ENCODE results near the gene CENPU.

The CENPU gene

GRCh38 chr4:184763150-184763780, 29.4 kb upstream of the CENPU start:
- peaks cover 26 to 64% (median 35%) of the 10 kb centered on the region in 4 experiments for H3K36me3 ChIP-seq (ENCODE audit: control insufficient read depth in 4 of 4, insufficient read depth in 4 of 4, low read length in 3 of 4)
- no peak overlapping the region for H3K4me3 ChIP-seq (ENCODE audit: control insufficient read depth in 1 of 7, extremely low read depth in 1 of 7, insufficient read depth in 4 of 7, low read depth in 2 of 7, low read length in 6 of 7)
- no peaks in the 10 kb centered on the region for H3K9me3 ChIP-seq (ENCODE audit: control extremely low read depth in 1 of 5, control insufficient read depth in 4 of 5, insufficient read depth in 2 of 5, low read depth in 1 of 5, low read length in 4 of 5)
- H3K4me1 ChIP-seq (ENCODE audit: control extremely low read depth in 1 of 4, control insufficient read depth in 4 of 4, insufficient read depth in 4 of 4, low read length in 3 of 4): peaks cover 0 to 15% (median 9%) of the 10 kb centered on the region in 4 experiments
- no peak overlapping the region for H3K27ac ChIP-seq (ENCODE audit: insufficient read depth in 1 of 2, low read depth in 1 of 2, low read length in 2 of 2, poor library complexity in 1 of 2, severe bottlenecking in 2 of 2)
- CTCF ChIA-PET: interaction anchor here (1.0 to 2.6 kb wide), 7 partner anchors 11 to 219 kb away, joined by 3 to 9 read pairs (median 4); no protein-coding TSS in a partner anchor
- no peak for DNase-seq
- POLR2A ChIA-PET: no interaction called here
- 93% methylated on average over 13 of the region's 14 CpGs for WGBS (ENCODE audit: insufficient coverage)
- no peaks in the 10 kb centered on the region for H3K27me3 ChIP-seq (replicated peaks in 2 of 5; ENCODE audit: control insufficient read depth in 4 of 5, insufficient read depth in 5 of 5, low read length in 4 of 5)

GRCh38 chr4:184762100-184762499, 28.2 kb upstream of the CENPU start:
- peak overlapping the region; percentile 21 to 27 for H3K27ac ChIP-seq (ENCODE audit: insufficient read depth in 1 of 2, low read depth in 1 of 2, low read length in 2 of 2, poor library complexity in 1 of 2, severe bottlenecking in 2 of 2)
- CTCF ChIA-PET: interaction anchor here (1.0 to 2.6 kb wide), 5 partner anchors 12 to 220 kb away, joined by 3 to 9 read pairs (median 4); no protein-coding TSS in a partner anchor
- 57% methylated on average over 3 of the region's 5 CpGs for WGBS (ENCODE audit: insufficient coverage)
- peaks cover 0 to 15% (median 9%) of the 10 kb centered on the region in 4 experiments for H3K4me1 ChIP-seq (ENCODE audit: control extremely low read depth in 1 of 4, control insufficient read depth in 4 of 4, insufficient read depth in 4 of 4, low read length in 3 of 4)
- H3K9me3 ChIP-seq (ENCODE audit: control extremely low read depth in 1 of 5, control insufficient read depth in 4 of 5, insufficient read depth in 2 of 5, low read depth in 1 of 5, low read length in 4 of 5): no peaks in the 10 kb centered on the region
- H3K4me3 ChIP-seq (ENCODE audit: control insufficient read depth in 1 of 7, extremely low read depth in 1 of 7, insufficient read depth in 4 of 7, low read depth in 2 of 7, low read length in 6 of 7): peak overlapping the region in 2 of 7 experiments; percentile 30 to 38
- peaks cover 19 to 61% (median 31%) of the 10 kb centered on the region in 4 experiments for H3K36me3 ChIP-seq (ENCODE audit: control insufficient read depth in 4 of 4, insufficient read depth in 4 of 4, low read length in 3 of 4)
- DNase-seq: peak; percentile 82 to 95 (median 93)
- no peaks in the 10 kb centered on the region for H3K27me3 ChIP-seq (replicated peaks in 2 of 5; ENCODE audit: control insufficient read depth in 4 of 5, insufficient read depth in 5 of 5, low read length in 4 of 5)
- POLR2A ChIA-PET: no interaction called here

- Histone ChIP-seq H3K27me3 (replicated peaks in 2 of 5; ENCODE audit: control insufficient read depth in 4 of 5, insufficient read depth in 5 of 5, low read length in 4 of 5) (no peaks in the 10 kb centered on the region), H3K27ac (ENCODE audit: insufficient read depth in 1 of 2, low read depth in 1 of 2, low read length in 2 of 2, poor library complexity in 1 of 2, severe bottlenecking in 2 of 2) (no peak overlapping the region), H3K4me1 (ENCODE audit: control extremely low read depth in 1 of 4, control insufficient read depth in 4 of 4, insufficient read depth in 4 of 4, low read length in 3 of 4) (peaks cover 0 to 15% (median 13%) of the 10 kb centered on the region in 4 experiments), H3K4me3 (ENCODE audit: control insufficient read depth in 1 of 7, extremely low read depth in 1 of 7, insufficient read depth in 4 of 7, low read depth in 2 of 7, low read length in 6 of 7) (no peak overlapping the region), H3K36me3 (ENCODE audit: control insufficient read depth in 4 of 4, insufficient read depth in 4 of 4, low read length in 3 of 4) (peaks cover 22 to 59% (median 28%) of the 10 kb centered on the region in 4 experiments), H3K9me3 (ENCODE audit: control extremely low read depth in 1 of 5, control insufficient read depth in 4 of 5, insufficient read depth in 2 of 5, low read depth in 1 of 5, low read length in 4 of 5) (no peaks in the 10 kb centered on the region)
- ChIA-PET CTCF (interaction anchor here (0.8 kb wide), 1 partner anchor 50 kb away, joined by 3 read pairs; no protein-coding TSS in a partner anchor), POLR2A (no interaction called here)
- DNase-seq: no peak
- WGBS (ENCODE audit: insufficient coverage): 100% methylated on average over 5 of the region's 5 CpGs
Observed at GRCh38 chr4:184760681-184761080, 26.8 kb upstream of the CENPU start.

- CTCF ChIA-PET: interaction anchor here (1.4 kb wide), 2 partner anchors 11 to 16 kb away, joined by 3 read pairs; no protein-coding TSS in a partner anchor
- H3K4me3 ChIP-seq (ENCODE audit: control insufficient read depth in 1 of 7, extremely low read depth in 1 of 7, insufficient read depth in 4 of 7, low read depth in 2 of 7, low read length in 6 of 7): no peak overlapping the region
- H3K27me3 ChIP-seq (replicated peaks in 2 of 5; ENCODE audit: control insufficient read depth in 4 of 5, insufficient read depth in 5 of 5, low read length in 4 of 5): no peaks in the 10 kb centered on the region
- DNase-seq: no peak
- H3K36me3 ChIP-seq (ENCODE audit: control insufficient read depth in 4 of 4, insufficient read depth in 4 of 4, low read length in 3 of 4): peaks cover 15 to 51% (median 20%) of the 10 kb centered on the region in 4 experiments
- no peaks in the 10 kb centered on the region for H3K9me3 ChIP-seq (ENCODE audit: control extremely low read depth in 1 of 5, control insufficient read depth in 4 of 5, insufficient read depth in 2 of 5, low read depth in 1 of 5, low read length in 4 of 5)
- no CpG with 5 or more reads among the region's 2 CpGs for WGBS (ENCODE audit: insufficient coverage)
- peaks cover 0 to 13% (median 10%) of the 10 kb centered on the region in 4 experiments for H3K4me1 ChIP-seq (ENCODE audit: control extremely low read depth in 1 of 4, control insufficient read depth in 4 of 4, insufficient read depth in 4 of 4, low read length in 3 of 4)
- H3K27ac ChIP-seq (ENCODE audit: insufficient read depth in 1 of 2, low read depth in 1 of 2, low read length in 2 of 2, poor library complexity in 1 of 2, severe bottlenecking in 2 of 2): no peak overlapping the region
- POLR2A ChIA-PET: no interaction called here
Observed at GRCh38 chr4:184757810-184758209, 23.9 kb upstream of the CENPU start.

- WGBS (ENCODE audit: insufficient coverage): 92% methylated on average over 5 of the region's 6 CpGs
- DNase-seq: no peak
- H3K4me3 ChIP-seq (ENCODE audit: control insufficient read depth in 1 of 7, extremely low read depth in 1 of 7, insufficient read depth in 4 of 7, low read depth in 2 of 7, low read length in 6 of 7): no peak overlapping the region
- no peaks in the 10 kb centered on the region for H3K27me3 ChIP-seq (replicated peaks in 2 of 5; ENCODE audit: control insufficient read depth in 4 of 5, insufficient read depth in 5 of 5, low read length in 4 of 5)
- no peaks in the 10 kb centered on the region for H3K9me3 ChIP-seq (ENCODE audit: control extremely low read depth in 1 of 5, control insufficient read depth in 4 of 5, insufficient read depth in 2 of 5, low read depth in 1 of 5, low read length in 4 of 5)
- ChIA-PET POLR2A (no interaction called here), CTCF (interaction anchor here (0.9 to 1.4 kb wide), 2 partner anchors 14 to 197 kb away, joined by 3 read pairs; no protein-coding TSS in a partner anchor)
- no peak overlapping the region for H3K27ac ChIP-seq (ENCODE audit: insufficient read depth in 1 of 2, low read depth in 1 of 2, low read length in 2 of 2, poor library complexity in 1 of 2, severe bottlenecking in 2 of 2)
- peaks cover 16 to 51% (median 19%) of the 10 kb centered on the region in 4 experiments for H3K36me3 ChIP-seq (ENCODE audit: control insufficient read depth in 4 of 4, insufficient read depth in 4 of 4, low read length in 3 of 4)
- H3K4me1 ChIP-seq (ENCODE audit: control extremely low read depth in 1 of 4, control insufficient read depth in 4 of 4, insufficient read depth in 4 of 4, low read length in 3 of 4): peaks cover 5 to 11% (median 6%) of the 10 kb centered on the region in 4 experiments
Observed at GRCh38 chr4:184756399-184756798, 22.5 kb upstream of the CENPU start.

- POLR2A ChIA-PET: no interaction called here
Observed at GRCh38 chr4:184755278-184755677, 21.4 kb upstream of the CENPU start.

More at GRCh38 chr4:184755278-184755677, 21.4 kb upstream of the CENPU start:
- WGBS (ENCODE audit: insufficient coverage): 86% methylated on average over 4 of the region's 6 CpGs
- Histone ChIP-seq H3K4me3 (ENCODE audit: control insufficient read depth in 1 of 7, extremely low read depth in 1 of 7, insufficient read depth in 4 of 7, low read depth in 2 of 7, low read length in 6 of 7) (no peak overlapping the region), H3K27me3 (replicated peaks in 2 of 5; ENCODE audit: control insufficient read depth in 4 of 5, insufficient read depth in 5 of 5, low read length in 4 of 5) (no peaks in the 10 kb centered on the region), H3K27ac (ENCODE audit: insufficient read depth in 1 of 2, low read depth in 1 of 2, low read length in 2 of 2, poor library complexity in 1 of 2, severe bottlenecking in 2 of 2) (no peak overlapping the region), H3K4me1 (ENCODE audit: control extremely low read depth in 1 of 4, control insufficient read depth in 4 of 4, insufficient read depth in 4 of 4, low read length in 3 of 4) (peaks cover 7 to 15% (median 11%) of the 10 kb centered on the region in 4 experiments), H3K36me3 (ENCODE audit: control insufficient read depth in 4 of 4, insufficient read depth in 4 of 4, low read length in 3 of 4) (peaks cover 14 to 43% (median 15%) of the 10 kb centered on the region in 4 experiments), H3K9me3 (ENCODE audit: control extremely low read depth in 1 of 5, control insufficient read depth in 4 of 5, insufficient read depth in 2 of 5, low read depth in 1 of 5, low read length in 4 of 5) (no peaks in the 10 kb centered on the region)
- CTCF ChIA-PET: interaction anchor here (1.2 kb wide), 1 partner anchor 14 kb away, joined by 3 read pairs; no protein-coding TSS in a partner anchor
- DNase-seq: no peak
